SK-N-SH (cell line): ENCODE measurements around the gene GPR18.

Experiments used
- EP300 ChIP-seq, 2 experiments: IDR thresholded peaks; 2 replicates each; pipeline versions ENCODE4 v1.4.0 to v1.6.1; 2012; ENCODE audit warnings: borderline replicate concordance in 1 of 2, low read depth in 1 of 2, low read length in 1 of 2
- REST ChIP-seq: IDR thresholded peaks from 2 replicates; pipeline ENCODE4 v1.6.1; 2012; ENCODE audit warnings: mild to moderate bottlenecking, low read depth, low read length, moderate library complexity
- ZBTB33 ChIP-seq: IDR thresholded peaks from 2 replicates; pipeline ENCODE4 v1.4.0; 2012; ENCODE audit warnings: low read depth, borderline replicate concordance

GRCh38 chr13:99278843-99279242, 20.7 kb upstream of the GPR18 start:
- TF ChIP-seq ZBTB33 (no peak), EP300 (IDR thresholded peaks at IDR 0.05; ENCODE audit: borderline replicate concordance in 1 of 2, low read depth in 1 of 2, low read length in 1 of 2) (no peak), REST (no peak)
